Measurements from ENCODE around the gene USP13. TPM values are rescaled to one million over a fixed set of nuclear protein-coding genes. Genes with fewer than 3 reads are reported as not detected.

Gene USP13
- total and polyA plus RNA-seq, 2 of the 13 experiments (the other 11 are each of a cell fraction or from before 2014, with no cell fraction given) = 15.9 to 36.7 TPM

- peak; percentile 75 for TF ChIP-seq NR2F6 (IDR thresholded peaks at IDR 0.05)
- TF ChIP-seq NR2F6 (CRISPR knock-in tag; IDR thresholded peaks at IDR 0.05) = peak; percentile 88
- TF ChIP-seq ZZZ3 (CRISPR knock-in tag; IDR thresholded peaks at IDR 0.05; ENCODE audit: borderline replicate concordance) = no peak
- TF ChIP-seq SNAPC5 (CRISPR knock-in tag; IDR thresholded peaks at IDR 0.05; ENCODE audit: borderline replicate concordance) = no peak
- TF ChIP-seq ZNF263 (CRISPR knock-in tag; IDR thresholded peaks at IDR 0.05) = no peak
- TF ChIP-seq GATAD2A (CRISPR knock-in tag; IDR thresholded peaks at IDR 0.05) = peak; percentile 78
- TF ChIP-seq NCOA5 (CRISPR knock-in tag; IDR thresholded peaks at IDR 0.05) = no peak
- TF ChIP-seq ZNF292 (CRISPR knock-in tag; IDR thresholded peaks at IDR 0.05; ENCODE audit: borderline replicate concordance, low read depth) = no peak
- no peak for TF ChIP-seq PAWR (CRISPR knock-in tag; IDR thresholded peaks at IDR 0.05; ENCODE audit: borderline replicate concordance)
- peak; percentile 86; the same call in 1 of the 2 replicates for TF ChIP-seq HMG20A (CRISPR knock-in tag; IDR thresholded peaks at IDR 0.05; ENCODE audit: borderline replicate concordance)
- TF ChIP-seq ATM (IDR thresholded peaks at IDR 0.05; ENCODE audit: borderline replicate concordance) = no peak
- no peak for TF ChIP-seq GPBP1L1 (CRISPR knock-in tag; IDR thresholded peaks at IDR 0.05)
- no peak for TF ChIP-seq PREB (CRISPR knock-in tag; IDR thresholded peaks at IDR 0.05)
- peak; percentile 75; the same call in 1 of the 2 replicates for TF ChIP-seq THRA (CRISPR knock-in tag; IDR thresholded peaks at IDR 0.05; ENCODE audit: borderline replicate concordance)
- peak; percentile 73 for TF ChIP-seq DPF2 (CRISPR knock-in tag; IDR thresholded peaks at IDR 0.05; ENCODE audit: borderline replicate concordance, low read depth)
- TF ChIP-seq HNRNPLL (IDR thresholded peaks at IDR 0.05; ENCODE audit: low read depth, low read length, poor library complexity, severe bottlenecking) = no peak
- TF ChIP-seq ZMYM2 (CRISPR knock-in tag; IDR thresholded peaks at IDR 0.05) = no peak
- TF ChIP-seq ZBTB14 (CRISPR knock-in tag; IDR thresholded peaks at IDR 0.05) = no peak
- TF ChIP-seq ZNF768 (CRISPR knock-in tag; IDR thresholded peaks at IDR 0.05) = no peak
- no peak for TF ChIP-seq ZNF790 (CRISPR knock-in tag; IDR thresholded peaks at IDR 0.05; ENCODE audit: borderline replicate concordance)
- TF ChIP-seq MYPOP (CRISPR knock-in tag; IDR thresholded peaks at IDR 0.05) = no peak
- TF ChIP-seq KDM2A (CRISPR knock-in tag; IDR thresholded peaks at IDR 0.05; ENCODE audit: borderline replicate concordance, low read depth) = peak; percentile 51; the same call in 1 of the 2 replicates
- TF ChIP-seq ZGPAT (CRISPR knock-in tag; IDR thresholded peaks at IDR 0.05) = peak; percentile 79
- no peak for TF ChIP-seq ARNT (IDR thresholded peaks at IDR 0.05)
Observed at GRCh38 chr3:179732661-179733348, 80.0 kb downstream of the USP13 start (continued).

Measured in HepG2 (cell line).